Upper lobe of left lung (tissue), 4 donors: ENCODE data around the gene TMEM161A.

ENCODE experiments used
- EP300 ChIP-seq, 4 donors: sonication (generic); formaldehyde crosslinking; IDR thresholded peaks; one replicate each; pipeline ENCODE4 v1.5.1; 2017; ENCODE audit warnings: antibody characterized with exemption in 4 of 4, control low read depth in 2 of 4
- POLR2A ChIP-seq, 4 donors: fragments of 450-650 bp; IDR thresholded peaks; one replicate each; pipeline ENCODE4 v1.5.1; 2016 to 2017; ENCODE audit warnings: antibody characterized with exemption in 4 of 4, mild to moderate bottlenecking in 2 of 4
- TF ChIP-seq, protein P1 (sequence below), 6 experiments: fragments of 450-650 bp in 4 of 6; fragments of 200-600 bp in 2 of 6; sonication (generic) in 2 of 6; IDR thresholded peaks; one replicate each; pipeline ENCODE4 v1.5.1; 2016 to 2019; ENCODE audit warnings: antibody characterized with exemption in 6 of 6

GRCh38 chr19:19137556-19138108 is 646 bp downstream of the TMEM161A start:
- TF ChIP-seq EP300 (IDR thresholded peaks at IDR 0.05) (no peak), POLR2A (IDR thresholded peaks at IDR 0.05) (no peak)
- TF ChIP-seq, protein P1, sequence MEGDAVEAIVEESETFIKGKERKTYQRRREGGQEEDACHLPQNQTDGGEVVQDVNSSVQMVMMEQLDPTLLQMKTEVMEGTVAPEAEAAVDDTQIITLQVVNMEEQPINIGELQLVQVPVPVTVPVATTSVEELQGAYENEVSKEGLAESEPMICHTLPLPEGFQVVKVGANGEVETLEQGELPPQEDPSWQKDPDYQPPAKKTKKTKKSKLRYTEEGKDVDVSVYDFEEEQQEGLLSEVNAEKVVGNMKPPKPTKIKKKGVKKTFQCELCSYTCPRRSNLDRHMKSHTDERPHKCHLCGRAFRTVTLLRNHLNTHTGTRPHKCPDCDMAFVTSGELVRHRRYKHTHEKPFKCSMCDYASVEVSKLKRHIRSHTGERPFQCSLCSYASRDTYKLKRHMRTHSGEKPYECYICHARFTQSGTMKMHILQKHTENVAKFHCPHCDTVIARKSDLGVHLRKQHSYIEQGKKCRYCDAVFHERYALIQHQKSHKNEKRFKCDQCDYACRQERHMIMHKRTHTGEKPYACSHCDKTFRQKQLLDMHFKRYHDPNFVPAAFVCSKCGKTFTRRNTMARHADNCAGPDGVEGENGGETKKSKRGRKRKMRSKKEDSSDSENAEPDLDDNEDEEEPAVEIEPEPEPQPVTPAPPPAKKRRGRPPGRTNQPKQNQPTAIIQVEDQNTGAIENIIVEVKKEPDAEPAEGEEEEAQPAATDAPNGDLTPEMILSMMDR (IDR thresholded peaks at IDR 0.05): no peak
